Measurements from ENCODE around the gene NRG3.

The NRG3 gene

GRCh38 chr10:81873231-81873931 lies 1.6 kb upstream of the NRG3 start:
- TF ChIP-seq CTCF (IDR thresholded peaks at IDR 0.05): no peak

DNA sequence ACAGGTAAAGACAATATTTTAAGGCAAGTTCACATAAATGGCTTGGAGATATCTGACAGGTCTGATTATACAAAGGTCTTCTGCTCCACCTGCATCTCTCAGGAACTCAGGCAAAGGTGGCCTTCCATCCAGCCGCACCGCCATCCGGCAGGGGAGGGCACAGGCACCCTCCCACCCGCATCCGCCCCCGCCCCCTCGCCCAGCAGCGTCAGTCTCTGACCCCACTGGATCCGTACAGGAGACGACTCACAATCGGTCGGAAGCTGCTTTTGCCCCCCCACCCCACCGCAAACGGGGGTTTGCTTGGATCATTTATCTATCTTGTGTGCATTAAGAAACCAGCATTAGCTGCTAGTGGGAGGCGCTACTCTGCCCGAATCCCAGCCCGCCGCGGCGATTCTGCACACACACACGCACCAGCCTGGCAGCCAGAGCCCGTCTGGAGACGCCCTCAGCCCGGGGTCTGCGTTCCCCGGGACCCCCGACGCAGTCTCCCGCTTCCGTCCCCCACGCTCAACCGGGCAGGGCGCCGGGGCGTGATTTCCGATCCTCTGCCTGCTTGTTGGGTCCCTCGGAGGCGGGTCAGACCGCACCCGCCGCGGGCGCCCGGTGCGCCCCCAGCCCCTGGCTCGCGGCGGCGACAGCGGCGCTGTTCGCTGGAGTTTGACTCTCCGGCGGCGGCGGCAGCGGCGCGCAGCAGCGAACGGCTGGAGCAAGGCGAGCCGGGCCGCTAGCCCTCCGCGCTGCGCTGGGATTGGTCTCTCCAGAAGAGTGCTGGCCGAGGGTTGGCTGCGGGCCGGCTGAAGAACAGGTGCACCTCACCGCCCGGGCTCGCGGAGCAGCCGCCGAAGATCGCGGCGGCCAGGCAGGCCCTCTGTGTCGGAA lies 820 bp upstream of the NRG3 start:
- TF ChIP-seq CTCF (IDR thresholded peaks at IDR 0.05): peak; percentile 30; the same call in 1 of the 2 replicates

DNA sequence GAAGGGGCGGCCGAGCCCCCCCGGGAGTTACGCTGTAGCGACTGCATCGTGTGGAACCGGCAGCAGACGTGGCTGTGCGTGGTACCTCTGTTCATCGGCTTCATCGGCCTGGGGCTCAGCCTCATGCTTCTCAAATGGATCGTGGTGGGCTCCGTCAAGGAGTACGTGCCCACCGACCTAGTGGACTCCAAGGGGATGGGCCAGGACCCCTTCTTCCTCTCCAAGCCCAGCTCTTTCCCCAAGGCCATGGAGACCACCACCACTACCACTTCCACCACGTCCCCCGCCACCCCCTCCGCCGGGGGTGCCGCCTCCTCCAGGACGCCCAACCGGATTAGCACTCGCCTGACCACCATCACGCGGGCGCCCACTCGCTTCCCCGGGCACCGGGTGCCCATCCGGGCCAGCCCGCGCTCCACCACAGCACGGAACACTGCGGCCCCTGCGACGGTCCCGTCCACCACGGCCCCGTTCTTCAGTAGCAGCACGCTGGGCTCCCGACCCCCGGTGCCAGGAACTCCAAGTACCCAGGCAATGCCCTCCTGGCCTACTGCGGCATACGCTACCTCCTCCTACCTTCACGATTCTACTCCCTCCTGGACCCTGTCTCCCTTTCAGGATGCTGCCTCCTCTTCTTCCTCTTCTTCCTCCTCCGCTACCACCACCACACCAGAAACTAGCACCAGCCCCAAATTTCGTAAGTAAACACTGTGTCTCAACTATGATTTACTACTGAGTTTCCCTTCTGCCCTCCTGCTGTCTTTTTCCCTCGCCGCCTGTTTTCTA lies 666 bp downstream of the NRG3 start:
- TF ChIP-seq CTCF (IDR thresholded peaks at IDR 0.05): no peak

DNA sequence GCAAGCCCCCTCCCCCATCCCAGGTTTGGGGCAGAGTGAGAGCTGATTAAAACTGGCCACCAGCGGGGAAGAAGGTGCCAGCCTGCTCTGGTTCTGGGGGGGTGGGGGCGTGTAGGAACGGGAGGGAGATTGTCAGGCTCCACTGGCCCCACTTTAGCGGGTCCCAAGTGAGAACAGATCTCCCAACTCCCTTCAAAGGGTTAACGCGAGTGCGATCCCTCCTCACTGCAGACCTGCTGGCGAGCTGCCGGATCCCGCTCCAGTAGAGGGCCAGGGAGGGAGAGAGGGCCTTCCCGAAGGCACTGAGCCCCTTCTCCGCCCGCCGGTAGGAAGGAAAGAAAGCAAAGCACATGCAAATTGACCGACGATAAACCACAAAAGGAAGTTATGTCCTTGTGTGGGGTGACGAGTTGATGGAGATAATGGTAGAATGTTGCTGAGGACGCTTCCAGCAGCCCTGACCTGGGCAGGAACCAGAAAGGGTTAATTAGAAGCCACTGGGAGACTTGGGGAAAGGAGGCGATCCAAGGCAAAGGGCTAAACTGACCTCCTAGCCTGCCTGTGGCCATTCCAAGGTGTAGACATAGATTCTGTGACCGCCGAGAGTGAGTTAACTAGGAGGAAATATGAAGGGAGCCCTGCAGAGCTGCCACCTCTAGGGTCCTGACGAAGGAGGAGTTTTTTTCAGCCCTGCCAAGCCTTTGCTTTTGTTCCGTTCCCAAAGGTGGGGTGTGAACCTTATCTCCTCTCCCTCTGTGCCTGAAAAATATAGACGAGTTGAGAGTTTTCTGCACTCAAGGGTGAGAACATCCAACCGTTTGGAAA lies 1.5 kb downstream of the NRG3 start:
- TF ChIP-seq CTCF (IDR thresholded peaks at IDR 0.05): no peak

- no peak for TF ChIP-seq CTCF (IDR thresholded peaks at IDR 0.05)
Measured at GRCh38 chr10:81877596-81877995, 2.6 kb downstream of the NRG3 start.

DNA sequence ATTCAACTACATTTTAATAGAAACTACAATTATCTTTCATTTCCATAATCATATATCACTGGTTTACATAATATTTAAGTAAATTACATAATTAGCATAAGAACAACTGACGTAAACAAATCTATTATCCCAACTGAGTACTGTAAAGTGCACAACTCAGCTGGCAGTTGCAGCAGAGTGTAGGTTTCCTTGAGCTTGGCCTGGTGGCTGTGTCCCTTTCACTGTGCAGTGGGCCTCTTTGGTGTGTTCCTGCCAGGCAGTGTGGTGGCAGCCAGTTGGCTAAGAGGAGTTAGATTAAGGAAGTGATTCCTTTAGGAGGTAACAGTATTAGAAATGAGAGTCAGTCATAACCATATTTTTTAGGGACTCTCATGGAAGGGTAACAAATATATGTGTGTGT lies 7.0 kb downstream of the NRG3 start:
- TF ChIP-seq CTCF (IDR thresholded peaks at IDR 0.05): no peak

GRCh38 chr10:81884856-81885255 lies 9.9 kb downstream of the NRG3 start:
- TF ChIP-seq CTCF (IDR thresholded peaks at IDR 0.05): no peak

Data from LNCAP (cell line).